GM20431 (cell line): ENCODE measurements around the gene MICAL2.

Source experiments
- in situ Hi-C: fragments of 300-500 bp; cut with MseI, MboI; formaldehyde crosslinking; loops from one replicate; pipeline ENCODE4 v1.15.0; 2020; ENCODE audit warnings: low sequenced_read_pairs; ENCODE audit not compliant: unreplicated experiment

MICAL2 gene

GRCh38 chr11:12094872-12095800 is 15.3 kb upstream of the MICAL2 start:
- in situ Hi-C loops = no loop called here

- in situ Hi-C loops = no loop called here
These were observed 13.2 kb upstream of the MICAL2 start for GRCh38 chr11:12097219-12097618.

GRCh38 chr11:12098601-12099000 is 11.8 kb upstream of the MICAL2 start:
- in situ Hi-C loops = no loop called here

GRCh38 chr11:12099132-12099873 is 11.1 kb upstream of the MICAL2 start:
- in situ Hi-C loops = no loop called here

- in situ Hi-C loops = no loop called here
These were observed 10.0 kb upstream of the MICAL2 start for GRCh38 chr11:12100429-12100828.

GRCh38 chr11:12100841-12101242 is 9.5 kb upstream of the MICAL2 start:
- in situ Hi-C loops = no loop called here

GRCh38 chr11:12101318-12101717 is 9.1 kb upstream of the MICAL2 start:
- in situ Hi-C loops = no loop called here

- in situ Hi-C loops = no loop called here
These were observed 7.6 kb upstream of the MICAL2 start for GRCh38 chr11:12102588-12103410.

GRCh38 chr11:12103411-12104225 is 6.8 kb upstream of the MICAL2 start:
- in situ Hi-C loops = no loop called here

- in situ Hi-C loops = no loop called here
These were observed 4.9 kb upstream of the MICAL2 start for GRCh38 chr11:12105471-12105870.

GRCh38 chr11:12106101-12106500 is 4.3 kb upstream of the MICAL2 start:
- in situ Hi-C loops = no loop called here

- in situ Hi-C loops = no loop called here
These were observed 3.9 kb upstream of the MICAL2 start for GRCh38 chr11:12106501-12106900.

GRCh38 chr11:12108875-12109453 is 1.4 kb upstream of the MICAL2 start:
- in situ Hi-C loops = no loop called here

GRCh38 chr11:12109591-12110196 is 696 bp upstream of the MICAL2 start:
- in situ Hi-C loops = no loop called here

- in situ Hi-C loops = no loop called here
These were observed 541 bp downstream of the MICAL2 start for GRCh38 chr11:12110714-12111548.

- in situ Hi-C loops = no loop called here
These were observed 1.4 kb downstream of the MICAL2 start for GRCh38 chr11:12111549-12112520.

GRCh38 chr11:12112750-12113149 is 2.4 kb downstream of the MICAL2 start:
- in situ Hi-C loops = no loop called here
